GM19043 (cell line): ENCODE data around the gene DCXR.
"Not testable (repeated sequence)": the region's sequence is repeated elsewhere in the genome, so short reads cannot be mapped to it uniquely, and the experiment has no call there.

Experiments used
- ATAC-seq: cut with Tn5 transposase; IDR thresholded peaks from one replicate; pipeline ENCODE4 v1.9.1; 2021; ENCODE audit warnings: low read depth; ENCODE audit not compliant: unreplicated experiment

Gene DCXR

GRCh38 chr17:82045936-82046484 is 8.5 kb upstream of the DCXR start:
- ATAC-seq: no peak

- no peak for ATAC-seq
Measured at GRCh38 chr17:82043507-82043906, 6.0 kb upstream of the DCXR start.

- no peak for ATAC-seq
Measured at GRCh38 chr17:82042649-82043048, 5.2 kb upstream of the DCXR start.

- ATAC-seq: no peak
Measured at GRCh38 chr17:82041144-82041814, 3.8 kb upstream of the DCXR start.

- no peak for ATAC-seq
Measured at GRCh38 chr17:82039695-82040299, 2.3 kb upstream of the DCXR start.

GRCh38 chr17:82038796-82039409 is 1.4 kb upstream of the DCXR start:
- ATAC-seq: not testable (repeated sequence)

GRCh38 chr17:82037889-82038195 is 345 bp upstream of the DCXR start:
- ATAC-seq: no peak

- ATAC-seq: no peak
Measured at GRCh38 chr17:82036634-82037091, 834 bp downstream of the DCXR start.

GRCh38 chr17:82035956-82036633 is 1.4 kb downstream of the DCXR start:
- no peak for ATAC-seq

GRCh38 chr17:82035488-82035887 is 2.0 kb downstream of the DCXR start:
- no peak for ATAC-seq

GRCh38 chr17:82034371-82035011 is 3.0 kb downstream of the DCXR start:
- ATAC-seq: no peak

GRCh38 chr17:82033359-82034085 is 4.0 kb downstream of the DCXR start:
- ATAC-seq: no peak

- no peak for ATAC-seq
Measured at GRCh38 chr17:82031885-82032627, 5.4 kb downstream of the DCXR start.

- no peak for ATAC-seq
Measured at GRCh38 chr17:82031303-82031884, 6.1 kb downstream of the DCXR start, which contains the start of gene RAC3. TSS of gene RAC3 (plus strand) at chr17:82031678. CDS start at chr17:82031762, 84 bp downstream.

- no peak for ATAC-seq
Measured at GRCh38 chr17:82030470-82031302, 6.8 kb downstream of the DCXR start.

- no peak for ATAC-seq
Measured at GRCh38 chr17:82029990-82030469, 7.5 kb downstream of the DCXR start.

GRCh38 chr17:82029391-82029790 is 8.1 kb downstream of the DCXR start:
- no peak for ATAC-seq

- no peak for ATAC-seq
Measured at GRCh38 chr17:82028966-82029365, 8.5 kb downstream of the DCXR start.
